GM19238 (cell line): ENCODE results near the gene NEB.

Source experiments
- DNase-seq: peaks from one replicate; pipeline ENCODE4 v3.0.0; 2011; ENCODE audit warnings: low spot score; ENCODE audit not compliant: insufficient read length

The NEB gene

GRCh38 chr2:151733771-151734672 lies at the start of gene NEB:
Gene NEB, minus strand, starts transcription at chr2:151734476. Its CDS starts 1,320 bp downstream, at chr2:151733156.
- no peak for DNase-seq

GRCh38 chr2:151783133-151783520 lies 48.9 kb upstream of the NEB start:
- DNase-seq: no peak

- DNase-seq: no peak
These were observed 48.3 kb upstream of the NEB start for GRCh38 chr2:151782378-151783132.

GRCh38 chr2:151781642-151782041 lies 47.4 kb upstream of the NEB start:
- no peak for DNase-seq

- no peak for DNase-seq
These were observed 46.7 kb upstream of the NEB start for GRCh38 chr2:151780938-151781337.

- DNase-seq: no peak
These were observed 43.7 kb upstream of the NEB start for GRCh38 chr2:151777935-151778334.

- no peak for DNase-seq
These were observed 43.2 kb upstream of the NEB start for GRCh38 chr2:151777487-151777886.

- DNase-seq: no peak
These were observed 42.1 kb upstream of the NEB start for GRCh38 chr2:151776367-151776766.

- no peak for DNase-seq
These were observed 40.9 kb upstream of the NEB start for GRCh38 chr2:151775057-151775740.

- no peak for DNase-seq
These were observed 40.2 kb upstream of the NEB start for GRCh38 chr2:151774506-151774905.

- DNase-seq: peak; percentile 63
These were observed 37.5 kb upstream of the NEB start for GRCh38 chr2:151771599-151772358.

- DNase-seq: no peak
These were observed 36.7 kb upstream of the NEB start for GRCh38 chr2:151770995-151771394.

GRCh38 chr2:151769606-151770005 lies 35.3 kb upstream of the NEB start:
- no peak for DNase-seq

GRCh38 chr2:151767536-151767935 lies 33.3 kb upstream of the NEB start:
- no peak for DNase-seq

GRCh38 chr2:151766437-151767153 lies 32.3 kb upstream of the NEB start:
- DNase-seq: no peak

GRCh38 chr2:151765760-151766410 lies 31.6 kb upstream of the NEB start:
- DNase-seq: no peak

GRCh38 chr2:151762694-151763093 lies 28.4 kb upstream of the NEB start:
- DNase-seq: no peak

- DNase-seq: no peak
These were observed 27.4 kb upstream of the NEB start for GRCh38 chr2:151761687-151762086.

GRCh38 chr2:151761193-151761592 lies 26.9 kb upstream of the NEB start:
- no peak for DNase-seq

GRCh38 chr2:151760139-151760650 lies 25.9 kb upstream of the NEB start:
- no peak for DNase-seq
